ENCODE data around the gene DPYD.
"Not testable (repeated sequence)": the region's sequence is repeated elsewhere in the genome, so short reads cannot be mapped to it uniquely, and the experiment has no call there.

Gene DPYD

GRCh38 chr1:97277891-97278654 is 642.8 kb downstream of the DPYD start:
- no peak for DNase-seq (ENCODE audit: low read depth in 2 of 2)

GRCh38 chr1:97271916-97272788 is 648.7 kb downstream of the DPYD start:
- DNase-seq (ENCODE audit: low read depth in 2 of 2), result no peak

- no peak for DNase-seq (ENCODE audit: low read depth in 2 of 2)
Observed at GRCh38 chr1:97270508-97271307, 650.1 kb downstream of the DPYD start.

DNA sequence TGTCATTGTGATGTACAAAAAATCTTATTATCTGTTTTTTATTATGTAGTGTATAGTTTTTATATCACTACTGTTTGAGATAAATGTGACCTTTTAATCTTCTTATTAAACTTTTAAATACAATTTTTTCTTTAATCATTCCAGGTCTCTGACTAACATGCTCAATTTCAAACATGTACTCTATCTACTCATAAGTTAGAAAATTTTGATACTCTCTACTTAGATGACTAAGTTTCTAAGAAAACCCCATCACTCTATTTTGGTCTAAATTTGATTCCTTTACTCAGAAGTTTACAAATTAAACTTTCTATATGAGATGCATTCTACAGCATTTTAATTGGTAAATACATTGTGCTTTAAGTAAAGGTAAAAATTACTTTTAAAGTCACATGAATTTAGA is 655.2 kb downstream of the DPYD start:
- no peak for DNase-seq (ENCODE audit: low read depth in 2 of 2)

DNA sequence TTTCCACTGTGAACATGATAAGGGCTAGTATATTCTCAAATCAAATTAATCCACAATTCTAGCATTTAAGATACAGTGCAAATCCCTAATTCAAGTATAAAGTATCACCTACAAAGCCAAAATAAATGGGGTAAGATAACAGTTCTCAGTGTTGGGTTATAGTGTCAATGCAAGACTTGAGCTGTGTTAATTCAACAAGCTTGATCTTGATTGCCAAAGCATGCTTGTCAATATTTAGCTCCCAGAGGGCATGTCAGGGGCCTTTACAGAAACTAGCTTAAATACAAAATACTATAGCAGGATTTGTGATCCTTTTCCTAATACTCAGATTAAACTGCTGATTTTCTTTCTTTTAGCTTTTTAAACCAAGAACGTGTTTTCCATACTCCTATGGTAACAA is 658.0 kb downstream of the DPYD start:
- no peak for DNase-seq (ENCODE audit: low read depth in 2 of 2)

DNA sequence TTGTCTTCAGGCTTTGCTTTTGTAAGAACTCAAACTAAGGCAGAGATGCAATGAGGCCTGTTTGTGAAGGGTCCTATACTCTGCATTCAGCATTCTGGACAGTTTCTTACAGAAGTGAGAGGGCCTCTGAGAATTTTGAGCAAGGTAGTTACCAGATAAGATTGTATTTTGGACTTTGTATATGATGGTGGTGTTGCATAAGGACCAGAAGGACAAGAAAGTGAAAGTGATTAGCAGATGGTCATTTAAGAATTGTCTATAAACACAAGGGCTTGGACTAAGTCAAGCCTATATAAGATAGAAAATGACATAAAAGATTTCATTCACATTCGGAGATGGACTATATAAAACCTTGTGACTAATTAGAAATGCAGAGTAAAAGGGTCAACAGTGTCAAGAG is 662.2 kb downstream of the DPYD start:
- no peak for DNase-seq (ENCODE audit: low read depth in 2 of 2)

DNA sequence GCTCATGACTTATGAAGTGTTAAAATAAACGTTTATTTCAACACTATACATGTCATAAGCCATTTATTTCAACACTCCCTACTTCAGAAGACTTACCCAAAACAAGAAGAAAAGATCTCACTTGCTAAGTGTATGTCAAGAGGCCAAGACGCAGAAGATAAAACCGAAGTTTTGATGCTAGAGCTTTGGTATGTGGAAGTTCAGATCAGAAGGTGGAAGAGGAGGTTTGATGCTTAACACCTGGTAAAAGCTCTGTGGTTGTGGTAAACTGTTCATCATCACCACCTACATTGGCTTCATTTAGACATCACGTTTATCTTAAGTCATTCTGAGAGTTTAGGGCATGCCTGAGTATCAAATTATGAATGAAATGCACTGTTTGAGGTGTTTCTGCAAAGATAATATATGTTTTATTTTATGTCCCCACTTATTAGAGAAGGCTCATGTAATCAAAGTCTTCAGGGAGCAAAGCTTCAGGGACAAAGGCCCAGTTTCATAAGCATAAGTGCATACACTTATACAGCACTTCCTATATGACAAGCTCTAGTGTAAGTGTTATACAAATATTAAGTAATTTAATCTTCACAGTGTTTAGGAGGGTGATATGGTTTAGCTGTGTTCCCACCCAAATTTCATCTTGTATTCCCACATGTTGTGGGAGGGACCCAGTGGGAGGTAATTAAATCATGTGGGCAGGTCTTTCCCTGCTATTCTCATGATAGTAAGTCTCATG is 665.9 kb downstream of the DPYD start:
- no peak for DNase-seq (ENCODE audit: low read depth in 2 of 2)

- DNase-seq (ENCODE audit: low read depth in 2 of 2), result no peak
Observed at GRCh38 chr1:97252925-97253324, 667.9 kb downstream of the DPYD start.

DNA sequence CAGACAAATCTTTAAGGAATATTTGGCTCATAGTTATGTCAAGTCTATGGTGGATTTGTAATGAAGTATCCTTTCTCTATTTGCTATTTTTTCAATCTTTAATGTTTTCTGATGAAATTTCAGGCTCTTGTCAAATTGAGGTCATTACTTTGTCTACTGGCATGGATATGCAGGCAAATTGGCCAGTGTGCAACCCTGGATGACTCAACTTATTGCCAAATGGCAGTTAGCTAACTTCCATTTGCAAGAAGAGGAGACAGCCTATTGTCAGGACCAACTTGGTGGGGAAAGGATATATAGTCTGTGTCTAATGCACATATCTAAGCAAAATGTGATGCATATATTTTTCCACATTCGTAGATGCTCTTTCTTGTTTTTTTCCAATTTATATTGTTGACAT is 668.8 kb downstream of the DPYD start:
- DNase-seq (ENCODE audit: low read depth in 2 of 2), result no peak

DNA sequence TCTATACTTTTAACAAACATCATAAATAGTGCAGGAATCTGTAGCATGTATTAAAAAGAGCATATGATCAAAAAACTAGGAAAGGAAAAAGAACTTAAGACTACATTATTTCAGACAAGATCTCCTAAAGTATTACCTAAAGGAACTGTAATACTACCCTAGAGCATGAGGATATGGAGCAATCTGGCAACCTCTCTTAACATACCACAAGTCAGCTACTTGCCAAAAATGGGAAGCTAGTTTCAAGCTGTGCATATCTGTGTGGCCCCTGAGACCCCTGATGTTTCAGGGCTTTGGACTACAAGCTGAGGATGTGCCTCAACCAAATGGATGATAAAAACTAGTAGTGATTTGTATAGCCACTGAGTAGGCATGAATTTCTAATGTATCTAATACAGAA is 673.6 kb downstream of the DPYD start:
- no peak for DNase-seq (ENCODE audit: low read depth in 2 of 2)

DNA sequence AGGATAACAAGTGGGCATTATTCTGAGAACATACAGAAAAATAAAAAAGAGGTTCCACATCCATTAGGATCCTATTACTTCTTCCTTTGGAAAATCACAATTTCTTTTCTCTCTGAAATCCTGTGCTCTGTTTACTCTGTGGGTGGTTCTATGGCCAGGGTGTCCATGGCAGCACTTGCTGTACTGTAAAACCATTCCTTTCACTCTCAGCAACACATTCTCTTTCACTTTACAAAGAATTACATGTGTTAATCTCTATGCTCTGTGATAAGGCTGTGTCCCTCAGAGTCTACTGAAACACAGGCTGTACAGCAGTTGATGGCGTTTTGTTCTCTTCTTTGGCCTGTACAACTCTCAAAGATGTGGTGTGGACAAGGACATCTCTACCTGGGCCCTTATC is 675.2 kb downstream of the DPYD start:
- no peak for DNase-seq (ENCODE audit: low read depth in 2 of 2)

DNA sequence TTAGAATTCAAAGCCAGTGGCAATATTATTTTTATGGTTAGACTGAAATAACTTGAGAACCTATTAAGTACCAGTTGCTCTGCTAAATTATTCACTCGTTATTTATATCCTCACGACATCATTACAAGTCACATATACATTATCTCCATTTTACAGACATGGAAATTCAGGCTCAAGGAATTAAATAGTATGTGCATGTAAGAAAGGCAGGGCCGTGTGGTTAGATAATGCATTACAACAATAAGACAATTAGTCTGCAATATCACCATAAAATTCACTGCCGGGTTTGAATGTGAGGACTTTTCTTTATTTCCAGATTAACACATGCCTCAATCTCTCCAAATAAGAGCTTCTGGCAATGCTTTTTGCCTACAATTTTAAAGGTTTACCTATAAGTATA is 675.8 kb downstream of the DPYD start:
- no peak for DNase-seq (ENCODE audit: low read depth in 2 of 2)

- no peak for DNase-seq (ENCODE audit: low read depth in 2 of 2)
Observed at GRCh38 chr1:97243973-97244560, 676.8 kb downstream of the DPYD start.

GRCh38 chr1:97238816-97239215 is 682.0 kb downstream of the DPYD start:
- DNase-seq (ENCODE audit: low read depth in 2 of 2), result no peak

GRCh38 chr1:97231354-97231753 is 689.5 kb downstream of the DPYD start:
- DNase-seq (ENCODE audit: low read depth in 2 of 2), result not testable (repeated sequence)

DNA sequence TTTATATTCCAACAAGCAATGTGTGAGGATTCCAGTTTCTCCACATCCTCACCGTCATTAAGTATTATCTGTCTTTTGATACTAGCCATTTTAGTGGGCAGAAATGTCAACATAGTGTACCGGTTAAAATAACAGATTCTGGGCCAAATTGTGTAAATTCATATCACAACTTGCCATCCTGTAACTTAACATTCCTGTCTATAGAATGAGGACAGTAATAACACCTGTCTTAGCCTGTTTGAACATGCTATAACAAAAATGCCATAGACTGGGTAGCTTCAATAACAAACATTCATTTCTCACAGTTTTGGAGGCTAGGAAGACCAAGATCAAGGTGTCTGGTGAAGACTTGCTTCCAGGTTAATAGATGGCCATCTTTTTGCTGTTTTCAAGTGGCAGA is 708.2 kb downstream of the DPYD start:
- no peak for DNase-seq (ENCODE audit: low read depth in 2 of 2)

DNA sequence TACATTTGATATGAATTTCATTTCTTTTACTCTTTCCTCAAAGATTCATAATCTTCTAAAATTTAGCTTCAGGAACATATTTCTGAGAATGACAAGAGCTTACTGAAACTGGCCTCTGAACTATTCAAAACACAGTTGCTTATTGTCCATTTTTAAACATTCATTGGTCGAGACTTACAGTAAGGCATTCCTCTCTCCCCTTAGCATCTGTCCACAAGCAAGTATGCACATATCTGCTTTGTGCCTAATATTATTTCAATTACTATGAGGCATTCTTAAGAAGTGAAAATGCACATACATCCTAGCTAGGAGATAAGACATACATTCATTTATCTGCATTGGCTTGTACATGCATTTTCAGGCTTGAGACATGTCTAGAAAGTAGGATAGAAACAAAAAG is 710.5 kb downstream of the DPYD start:
- DNase-seq (ENCODE audit: low read depth in 2 of 2), result no peak

DNA sequence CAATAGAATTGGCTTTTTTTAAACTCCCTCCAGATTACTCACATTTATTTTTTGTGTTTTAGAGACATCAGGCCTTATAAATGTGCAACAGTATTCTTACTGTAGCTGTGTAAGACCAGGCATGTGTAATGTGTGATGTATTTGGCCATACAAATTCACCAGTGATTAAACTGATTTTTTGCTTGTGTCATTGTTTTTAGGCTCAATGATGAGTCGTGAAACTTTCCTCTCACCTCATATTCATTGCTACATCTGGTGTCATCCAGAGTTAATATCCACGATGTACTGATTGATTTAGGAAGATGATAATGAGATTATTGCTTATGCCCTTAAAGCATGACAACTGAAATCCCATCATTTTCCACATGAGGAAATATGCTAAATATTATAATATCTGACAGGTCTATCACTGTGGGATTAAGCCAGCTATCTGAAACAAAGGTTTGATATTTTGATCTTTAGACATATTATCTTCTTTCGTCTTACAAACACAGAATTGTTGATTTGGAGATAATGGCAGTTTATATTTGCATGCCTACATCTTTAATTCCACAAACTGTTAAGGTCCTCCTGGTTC is 711.4 kb downstream of the DPYD start:
- no peak for DNase-seq (ENCODE audit: low read depth in 2 of 2)

DNA sequence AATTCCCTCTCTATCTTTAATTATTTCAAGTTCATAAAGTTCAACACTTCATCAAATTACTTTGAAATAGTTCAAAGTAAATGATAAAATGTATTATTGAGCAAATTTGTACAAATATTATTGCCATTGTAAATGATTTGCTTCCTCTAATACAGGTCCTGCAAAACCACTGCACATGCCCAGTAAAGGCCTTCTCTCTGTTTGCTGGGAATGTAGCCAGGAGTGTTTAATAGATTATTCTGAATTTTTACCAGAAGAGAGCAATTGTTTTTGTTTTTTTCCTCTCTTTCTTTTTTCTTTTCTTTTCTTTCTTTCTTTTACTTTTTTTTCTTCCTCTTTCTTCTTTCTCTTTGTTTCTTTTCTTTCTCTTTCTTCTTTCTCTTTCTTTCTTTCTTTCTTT is 713.0 kb downstream of the DPYD start:
- no peak for DNase-seq (ENCODE audit: low read depth in 2 of 2)

GRCh38 chr1:97204468-97204867 is 716.4 kb downstream of the DPYD start:
- no peak for DNase-seq (ENCODE audit: low read depth in 2 of 2)
